ENCODE measurements around the gene MFF.

The MFF gene

DNA sequence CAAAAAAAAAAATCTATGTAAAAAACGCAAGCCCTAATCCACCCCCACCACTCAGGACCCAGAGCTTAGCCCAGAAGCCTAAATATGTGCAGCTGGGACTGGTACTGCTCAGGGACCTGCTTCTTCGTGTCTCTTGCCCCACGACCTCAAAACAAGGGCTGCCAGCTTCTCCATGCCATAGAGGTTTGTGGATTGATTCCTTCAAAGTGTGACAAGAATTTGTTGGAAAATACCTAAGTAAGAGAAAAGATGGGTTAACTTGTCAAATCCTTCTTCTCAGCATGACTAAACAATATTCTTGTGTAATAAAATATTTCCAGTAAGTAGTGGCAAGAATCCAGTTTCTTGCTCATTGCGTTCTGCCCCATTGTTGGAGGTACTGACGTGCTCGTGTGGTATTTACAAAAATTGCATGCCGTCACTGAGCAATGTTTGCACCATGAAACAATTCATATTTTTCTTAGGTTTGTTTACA, 63.5 kb downstream of the MFF start:
- Histone ChIP-seq H3K9ac (ENCODE audit: insufficient read length, low read depth) (no peak overlapping the region), H3K9me3 (ENCODE audit: insufficient read depth, low read length) (no peaks in the 10 kb centered on the region), H3K4me3 (ENCODE audit: insufficient read length, low read depth) (no peak overlapping the region), H3K27me3 (ENCODE audit: insufficient read depth, insufficient read length) (no peaks in the 10 kb centered on the region), H3K36me3 (ENCODE audit: insufficient read depth, insufficient read length, low read length) (no peaks in the 10 kb centered on the region), H3K4me1 (ENCODE audit: insufficient read depth, insufficient read length) (no peaks in the 10 kb centered on the region)
- DNase-seq (ENCODE audit: low read depth, low spot score) = no peak
- no peak for TF ChIP-seq SUZ12 (IDR thresholded peaks at IDR 0.05; ENCODE audit: extremely low read depth, insufficient read depth, insufficient read length)
- TF ChIP-seq ZNF274 (IDR thresholded peaks at IDR 0.05; ENCODE audit: low read depth, low read length) = no peak
- TF ChIP-seq YY1 (IDR thresholded peaks at IDR 0.05; ENCODE audit: insufficient read depth, insufficient read length) = no peak

DNA sequence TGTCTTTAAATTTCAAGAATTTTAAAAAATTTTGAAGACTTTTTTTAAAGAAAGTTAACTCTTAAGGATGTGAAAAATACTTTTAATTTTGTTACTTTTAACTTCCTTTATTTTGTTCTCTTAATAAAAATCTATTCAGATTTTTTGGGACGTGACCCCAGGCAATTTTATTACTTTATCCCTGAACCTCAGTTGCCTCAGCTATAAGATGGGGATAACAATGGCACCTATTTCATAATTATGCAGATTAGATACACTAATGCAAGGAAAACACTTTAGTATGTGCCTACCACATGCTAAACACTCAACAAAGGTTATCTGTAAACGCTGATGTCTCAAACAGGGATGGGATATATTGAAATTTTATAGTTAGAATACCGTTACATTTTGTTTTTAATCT, 64.2 kb downstream of the MFF start:
- Histone ChIP-seq H3K4me3 (ENCODE audit: insufficient read length, low read depth) (no peak overlapping the region), H3K9me3 (ENCODE audit: insufficient read depth, low read length) (no peaks in the 10 kb centered on the region), H3K9ac (ENCODE audit: insufficient read length, low read depth) (no peak overlapping the region), H3K36me3 (ENCODE audit: insufficient read depth, insufficient read length, low read length) (no peaks in the 10 kb centered on the region), H3K27me3 (ENCODE audit: insufficient read depth, insufficient read length) (no peaks in the 10 kb centered on the region), H3K4me1 (ENCODE audit: insufficient read depth, insufficient read length) (no peaks in the 10 kb centered on the region)
- TF ChIP-seq YY1 (IDR thresholded peaks at IDR 0.05; ENCODE audit: insufficient read depth, insufficient read length) (no peak), ZNF274 (IDR thresholded peaks at IDR 0.05; ENCODE audit: low read depth, low read length) (no peak), SUZ12 (IDR thresholded peaks at IDR 0.05; ENCODE audit: extremely low read depth, insufficient read depth, insufficient read length) (no peak)
- no peak for DNase-seq (ENCODE audit: low read depth, low spot score)

DNA sequence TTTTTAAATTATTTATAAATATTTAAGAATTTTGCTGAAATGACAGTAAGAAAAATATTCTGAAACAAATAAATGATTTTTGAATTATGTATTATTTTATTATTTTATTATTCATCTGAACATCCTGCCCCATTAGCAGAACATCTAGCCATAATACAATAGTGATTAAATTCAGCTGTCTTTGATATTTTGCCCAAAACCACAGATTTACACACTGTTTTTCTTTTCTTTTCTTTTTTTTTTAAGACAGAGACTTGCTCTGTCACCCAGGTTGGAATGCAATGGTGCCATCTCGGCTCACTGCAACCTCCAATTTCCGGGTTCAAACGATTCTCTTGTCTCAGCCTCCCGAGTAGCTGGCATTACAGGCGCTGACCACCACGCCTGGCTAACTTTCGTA, 64.6 kb downstream of the MFF start:
- no peaks in the 10 kb centered on the region for H3K9me3 ChIP-seq (ENCODE audit: insufficient read depth, low read length)
- no peaks in the 10 kb centered on the region for H3K36me3 ChIP-seq (ENCODE audit: insufficient read depth, insufficient read length, low read length)
- H3K4me3 ChIP-seq (ENCODE audit: insufficient read length, low read depth) = no peak overlapping the region
- no peaks in the 10 kb centered on the region for H3K4me1 ChIP-seq (ENCODE audit: insufficient read depth, insufficient read length)
- TF ChIP-seq YY1 (IDR thresholded peaks at IDR 0.05; ENCODE audit: insufficient read depth, insufficient read length) (no peak), SUZ12 (IDR thresholded peaks at IDR 0.05; ENCODE audit: extremely low read depth, insufficient read depth, insufficient read length) (no peak), ZNF274 (IDR thresholded peaks at IDR 0.05; ENCODE audit: low read depth, low read length) (no peak)
- no peak for DNase-seq (ENCODE audit: low read depth, low spot score)
- H3K27me3 ChIP-seq (ENCODE audit: insufficient read depth, insufficient read length) = no peaks in the 10 kb centered on the region
- H3K9ac ChIP-seq (ENCODE audit: insufficient read length, low read depth) = no peak overlapping the region

DNA sequence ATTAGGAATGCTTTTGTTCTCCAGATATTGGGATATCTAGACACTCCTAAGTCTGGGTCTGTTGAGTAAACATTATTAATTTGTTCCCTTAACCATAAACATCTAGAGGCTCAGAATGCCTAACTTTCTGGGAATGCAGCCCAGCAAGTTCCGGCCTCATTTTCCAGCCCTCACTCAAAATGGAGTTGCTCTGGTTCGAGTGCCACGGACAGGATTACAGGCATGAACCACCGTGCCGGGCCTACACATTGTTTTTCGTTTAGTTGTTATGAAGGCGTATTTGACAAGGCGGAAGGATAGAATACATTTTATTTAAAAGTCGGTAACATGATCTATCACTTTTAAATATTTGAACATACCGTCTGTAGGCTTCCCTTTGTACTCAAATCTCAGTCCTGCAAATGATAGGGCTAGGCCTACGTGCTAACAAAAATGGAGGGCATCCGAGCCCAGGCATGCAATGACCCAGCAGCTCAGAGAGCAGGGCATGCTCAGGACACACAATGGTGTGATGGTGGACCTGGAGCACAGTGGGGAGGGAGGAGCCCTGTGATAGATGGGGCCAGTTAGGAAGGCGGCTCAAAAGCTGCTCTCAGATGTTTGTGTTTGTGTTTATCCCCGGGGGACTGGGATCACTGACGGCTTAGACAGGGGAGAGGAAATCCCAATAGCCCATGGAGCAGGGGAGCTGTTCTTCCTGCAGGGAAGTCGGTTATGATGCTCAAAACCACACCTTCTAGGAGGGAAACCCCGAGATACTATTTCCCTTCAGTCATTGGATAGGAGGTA, 65.6 kb downstream of the MFF start:
- TF ChIP-seq YY1 (IDR thresholded peaks at IDR 0.05; ENCODE audit: insufficient read depth, insufficient read length) (no peak), ZNF274 (IDR thresholded peaks at IDR 0.05; ENCODE audit: low read depth, low read length) (no peak)

DNA sequence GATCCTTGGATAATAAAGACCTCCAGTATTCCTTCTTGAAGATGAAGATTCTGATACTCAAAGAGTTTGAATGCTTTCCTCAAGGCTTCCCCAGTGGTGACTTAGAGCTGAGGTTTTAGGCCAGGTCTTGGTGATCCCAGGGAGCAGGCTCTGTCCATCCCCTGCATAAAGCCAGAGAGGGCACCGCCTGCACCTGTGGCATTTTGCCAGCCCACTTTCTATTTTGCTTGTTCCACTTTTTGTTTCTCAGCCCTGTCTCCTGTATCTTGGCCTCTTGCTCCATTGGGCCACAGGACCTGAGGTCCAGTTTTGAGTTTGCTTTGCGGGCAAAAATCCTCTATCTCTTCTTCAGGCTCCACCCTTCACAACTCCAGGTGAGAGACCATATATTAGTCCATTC, 69.3 kb downstream of the MFF start:
- H3K4me1 ChIP-seq (ENCODE audit: insufficient read depth, insufficient read length) = no peaks in the 10 kb centered on the region
- no peaks in the 10 kb centered on the region for H3K27me3 ChIP-seq (ENCODE audit: insufficient read depth, insufficient read length)
- H3K36me3 ChIP-seq (ENCODE audit: insufficient read depth, insufficient read length, low read length) = no peaks in the 10 kb centered on the region
- no peak overlapping the region for H3K4me3 ChIP-seq (ENCODE audit: insufficient read length, low read depth)
- H3K9ac ChIP-seq (ENCODE audit: insufficient read length, low read depth) = no peak overlapping the region
- no peak for TF ChIP-seq YY1 (IDR thresholded peaks at IDR 0.05; ENCODE audit: insufficient read depth, insufficient read length)
- no peak for TF ChIP-seq ZNF274 (IDR thresholded peaks at IDR 0.05; ENCODE audit: low read depth, low read length)
- TF ChIP-seq SUZ12 (IDR thresholded peaks at IDR 0.05; ENCODE audit: extremely low read depth, insufficient read depth, insufficient read length) = no peak
- H3K9me3 ChIP-seq (ENCODE audit: insufficient read depth, low read length) = no peaks in the 10 kb centered on the region
- DNase-seq (ENCODE audit: low read depth, low spot score) = no peak

More for the DNA sequence above, 65.6 kb downstream of the MFF start:
- H3K9ac ChIP-seq (ENCODE audit: insufficient read length, low read depth) = no peak overlapping the region
- no peaks in the 10 kb centered on the region for H3K36me3 ChIP-seq (ENCODE audit: insufficient read depth, insufficient read length, low read length)
- no peaks in the 10 kb centered on the region for H3K27me3 ChIP-seq (ENCODE audit: insufficient read depth, insufficient read length)
- H3K4me3 ChIP-seq (ENCODE audit: insufficient read length, low read depth) = no peak overlapping the region
- no peaks in the 10 kb centered on the region for H3K4me1 ChIP-seq (ENCODE audit: insufficient read depth, insufficient read length)
- H3K9me3 ChIP-seq (ENCODE audit: insufficient read depth, low read length) = no peaks in the 10 kb centered on the region
- DNase-seq (ENCODE audit: low read depth, low spot score) = no peak

DNA sequence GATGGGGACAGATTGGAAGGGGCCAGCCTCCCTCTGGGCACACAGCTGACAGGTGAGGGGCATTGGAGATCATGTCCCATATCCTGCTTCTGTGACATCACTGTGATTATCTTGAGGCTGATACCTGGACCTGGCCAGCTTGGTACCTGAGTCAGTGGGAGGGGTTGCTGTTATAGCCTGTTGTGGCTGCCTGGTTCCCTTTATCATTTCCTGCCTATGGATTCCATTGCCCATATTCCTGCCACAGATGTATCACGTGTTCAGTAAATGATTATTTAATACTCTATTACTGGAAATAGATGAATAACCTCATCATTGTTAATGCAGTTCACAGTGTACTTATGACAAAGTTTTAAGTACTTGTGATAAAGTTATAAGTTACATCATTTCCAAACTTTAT, 70.5 kb downstream of the MFF start:
- Histone ChIP-seq H3K36me3 (ENCODE audit: insufficient read depth, insufficient read length, low read length) (no peaks in the 10 kb centered on the region), H3K4me1 (ENCODE audit: insufficient read depth, insufficient read length) (no peaks in the 10 kb centered on the region), H3K27me3 (ENCODE audit: insufficient read depth, insufficient read length) (no peaks in the 10 kb centered on the region), H3K9me3 (ENCODE audit: insufficient read depth, low read length) (no peaks in the 10 kb centered on the region), H3K4me3 (ENCODE audit: insufficient read length, low read depth) (no peak overlapping the region), H3K9ac (ENCODE audit: insufficient read length, low read depth) (no peak overlapping the region)
- TF ChIP-seq ZNF274 (IDR thresholded peaks at IDR 0.05; ENCODE audit: low read depth, low read length) = no peak
- TF ChIP-seq YY1 (IDR thresholded peaks at IDR 0.05; ENCODE audit: insufficient read depth, insufficient read length) = no peak
- no peak for TF ChIP-seq SUZ12 (IDR thresholded peaks at IDR 0.05; ENCODE audit: extremely low read depth, insufficient read depth, insufficient read length)
- DNase-seq (ENCODE audit: low read depth, low spot score) = no peak

DNA sequence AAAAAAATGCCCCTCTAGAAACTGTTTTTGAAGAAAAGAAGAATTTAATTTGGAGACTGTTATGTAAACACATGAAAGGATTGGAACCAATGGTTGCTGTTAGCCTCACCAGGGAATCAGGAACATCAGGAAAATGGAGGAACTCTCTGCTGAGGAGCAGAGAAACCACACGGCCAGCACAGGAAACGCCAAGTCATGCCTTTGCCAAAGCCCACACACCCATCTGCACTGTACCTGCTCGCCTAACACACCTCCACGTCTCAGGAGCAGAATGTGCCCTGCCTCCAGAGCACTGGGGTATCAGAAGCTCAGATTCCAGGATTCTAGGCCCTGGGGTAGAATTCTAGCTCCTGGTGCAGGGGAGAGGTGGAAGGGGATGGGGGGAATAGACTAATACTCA, 72.5 kb downstream of the MFF start:
- no peak overlapping the region for H3K9ac ChIP-seq (ENCODE audit: insufficient read length, low read depth)
- no peaks in the 10 kb centered on the region for H3K27me3 ChIP-seq (ENCODE audit: insufficient read depth, insufficient read length)
- H3K36me3 ChIP-seq (ENCODE audit: insufficient read depth, insufficient read length, low read length) = no peaks in the 10 kb centered on the region
- H3K4me1 ChIP-seq (ENCODE audit: insufficient read depth, insufficient read length) = no peaks in the 10 kb centered on the region
- no peaks in the 10 kb centered on the region for H3K9me3 ChIP-seq (ENCODE audit: insufficient read depth, low read length)
- no peak overlapping the region for H3K4me3 ChIP-seq (ENCODE audit: insufficient read length, low read depth)
- TF ChIP-seq SUZ12 (IDR thresholded peaks at IDR 0.05; ENCODE audit: extremely low read depth, insufficient read depth, insufficient read length) (no peak), YY1 (IDR thresholded peaks at IDR 0.05; ENCODE audit: insufficient read depth, insufficient read length) (no peak), ZNF274 (IDR thresholded peaks at IDR 0.05; ENCODE audit: low read depth, low read length) (no peak)
- DNase-seq (ENCODE audit: low read depth, low spot score) = no peak
